Endothelial cell of umbilical vein (primary cell): ENCODE measurements around the gene PSMD5. TPM values are rescaled to one million over a fixed set of nuclear protein-coding genes. Genes with fewer than 3 reads are reported as not detected.

Experiments used
- BruUV-seq: library from RNA; stranded (reverse); fragments of 400-500 nt; replicated peaks from 2 replicates; lab custom pipeline; 2021; lab: Mats Ljungman, UMichigan
- CTCF ChIA-PET: fragments of 300-600, 350-600 bp; sonication (Branson Sonifier 250); formaldehyde crosslinking; loops from one replicate; lab custom pipeline; 2021; ENCODE audit warnings: antibody characterized with exemption, inconsistent platforms; lab: Charles Lee
- POLR2A ChIA-PET: fragments of 300-600, 350-600 bp; sonication (Branson Sonifier 250); formaldehyde crosslinking; loops from one replicate; lab custom pipeline; 2021; ENCODE audit warnings: antibody characterized with exemption, inconsistent platforms; lab: Charles Lee
- DNase-seq: peaks from one replicate; pipeline ENCODE4 v3.0.0-alpha.2; 2011; ENCODE audit warnings: low read depth, low spot score
- FAIRE-seq: peaks from 2 replicates; lab custom pipeline; 2011; peaks lifted over from hg19 to GRCh38; lab: Jason Lieb, UNC
- H2AFZ ChIP-seq: 2 replicates; pipeline ENCODE4 v1.6.0; 2012; ENCODE audit warnings: low read depth, low read length, control low read depth, inconsistent platforms
- H3K27ac ChIP-seq: 2 replicates; pipeline ENCODE4 v1.5.1; 2011; ENCODE audit warnings: low read depth, mild to moderate bottlenecking, control low read depth, low read length, moderate library complexity; ENCODE audit not compliant: insufficient read depth
- H3K27me3 ChIP-seq, 2 experiments: 2 replicates each; pipeline versions ENCODE4 v1.6.0 to v1.6.1; 2011; ENCODE audit warnings: low read length in 2 of 2, mixed read lengths in 1 of 2; ENCODE audit not compliant: control insufficient read depth in 2 of 2, insufficient read depth in 2 of 2
- H3K36me3 ChIP-seq, 2 experiments: 2 replicates in 1 of 2; 3 replicates in 1 of 2; pipeline ENCODE4 v1.5.1; 2011; ENCODE audit warnings: low read length in 2 of 2, mild to moderate bottlenecking in 1 of 2, moderate library complexity in 1 of 2; ENCODE audit not compliant: control insufficient read depth in 2 of 2, insufficient read depth in 2 of 2; ENCODE audit errors: extremely low read depth in 1 of 2
- H3K4me1 ChIP-seq: 3 replicates; pipeline ENCODE4 v1.5.1; 2011; ENCODE audit warnings: mild to moderate bottlenecking, low read length; ENCODE audit not compliant: control insufficient read depth, insufficient read depth; ENCODE audit errors: extremely low read depth
- H3K4me2 ChIP-seq: 2 replicates; pipeline ENCODE4 v1.6.1; 2011; ENCODE audit warnings: low read length, control low read depth, mixed read lengths; ENCODE audit not compliant: insufficient read depth
- H3K4me3 ChIP-seq, 3 experiments: fragments of 200-600 bp in 1 of 3; sonication (generic), shearing (Covaris generic) in 1 of 3; replicated peaks in 1 of 3; 2 replicates each; pipeline ENCODE4 v1.5.1; 2011 to 2016; ENCODE audit warnings: control low read depth in 3 of 3, low read length in 3 of 3, mild to moderate bottlenecking in 2 of 3, inconsistent platforms in 1 of 3, low read depth in 1 of 3, moderate library complexity in 1 of 3; ENCODE audit not compliant: insufficient read depth in 1 of 3
- H3K79me2 ChIP-seq: 2 replicates; pipeline ENCODE4 v1.6.0; 2012; ENCODE audit warnings: low read length, inconsistent platforms; ENCODE audit not compliant: control insufficient read depth, insufficient read depth
- H3K9ac ChIP-seq: replicated peaks from 2 replicates; pipeline ENCODE3; 2011; ENCODE audit warnings: low read length, control low read depth; ENCODE audit not compliant: insufficient read depth; ENCODE audit errors: extremely low read depth
- H3K9me1 ChIP-seq: replicated peaks from 3 replicates; pipeline ENCODE4 v1.6.0; 2011; ENCODE audit warnings: mild to moderate bottlenecking, low read length; ENCODE audit not compliant: control insufficient read depth, insufficient read depth; ENCODE audit errors: extremely low read depth
- H3K9me3 ChIP-seq: replicated peaks from 2 replicates; pipeline ENCODE4 v1.5.1; 2012; ENCODE audit warnings: low read length, inconsistent platforms; ENCODE audit not compliant: control insufficient read depth, insufficient read depth
- H4K20me1 ChIP-seq: replicated peaks from 2 replicates; pipeline ENCODE3; 2011; ENCODE audit warnings: mild to moderate bottlenecking, low read length; ENCODE audit not compliant: control insufficient read depth, insufficient read depth; ENCODE audit errors: extremely low read depth
- EZH2 ChIP-seq: IDR thresholded peaks from 2 replicates; pipeline ENCODE4 v1.6.1; 2012; ENCODE audit warnings: borderline replicate concordance, low read depth, mild to moderate bottlenecking, moderate library complexity, low read length, inconsistent platforms; ENCODE audit not compliant: severe bottlenecking
- MYC ChIP-seq: IDR thresholded peaks from one replicate; pipeline ENCODE4 v1.6.1; 2011; ENCODE audit warnings: mild to moderate bottlenecking, low read depth, low read length
- POLR2AphosphoS5 ChIP-seq: IDR thresholded peaks from 2 replicates; pipeline ENCODE4 v1.6.1; 2012; ENCODE audit warnings: low read depth, mild to moderate bottlenecking, control low read depth, low read length, moderate library complexity; ENCODE audit not compliant: insufficient read depth
- dilution Hi-C: fragments of 300-500 bp; cut with MboI; formaldehyde crosslinking; loops from one replicate; pipeline ENCODE4 v1.15.0; 2019; ENCODE audit warnings: low sequenced_read_pairs; ENCODE audit not compliant: extremely low pct_ligation_motif_present
- intact Hi-C: fragments of 100-400 bp; cut with micrococcal nuclease; formaldehyde crosslinking; loops from one replicate; pipeline ENCODE4 v1.10.0; 2022
- polyA plus RNA-seq, 4 experiments: library from polyadenylated mRNA; depleted of rRNA in 3 of 4; stranded (reverse) in 3 of 4; unstranded in 1 of 4; fragments of >200 nt; gene quantifications; 2 replicates each; pipeline versions ENCODE4 v1.2.1 to v1.2.3, GENCODE V29; 2011 to 2012; ENCODE audit warnings: missing spikeins in 1 of 4
- total RNA-seq: library from RNA; stranded (reverse); gene quantifications from 2 replicates; pipeline ENCODE4 v1.2.3, GENCODE V29; 2021
- TF ChIP-seq, protein P1 (sequence below), 2 donors: IDR thresholded peaks; 1 replicate in 1 of 2; 2 replicates in 1 of 2; pipeline ENCODE4 v1.5.1; 2011; ENCODE audit warnings: low read length in 2 of 2, mild to moderate bottlenecking in 2 of 2, moderate library complexity in 2 of 2, control low read depth in 1 of 2, inconsistent platforms in 1 of 2, low read depth in 1 of 2; ENCODE audit not compliant: insufficient read depth in 1 of 2; ENCODE audit errors: extremely low read depth in 1 of 2

The PSMD5 gene
- total and polyA plus RNA-seq, 2 donors (not counting 3 experiments of a cell fraction or from before 2014, with no cell fraction given), result 20.4 to 70.2 TPM

DNA sequence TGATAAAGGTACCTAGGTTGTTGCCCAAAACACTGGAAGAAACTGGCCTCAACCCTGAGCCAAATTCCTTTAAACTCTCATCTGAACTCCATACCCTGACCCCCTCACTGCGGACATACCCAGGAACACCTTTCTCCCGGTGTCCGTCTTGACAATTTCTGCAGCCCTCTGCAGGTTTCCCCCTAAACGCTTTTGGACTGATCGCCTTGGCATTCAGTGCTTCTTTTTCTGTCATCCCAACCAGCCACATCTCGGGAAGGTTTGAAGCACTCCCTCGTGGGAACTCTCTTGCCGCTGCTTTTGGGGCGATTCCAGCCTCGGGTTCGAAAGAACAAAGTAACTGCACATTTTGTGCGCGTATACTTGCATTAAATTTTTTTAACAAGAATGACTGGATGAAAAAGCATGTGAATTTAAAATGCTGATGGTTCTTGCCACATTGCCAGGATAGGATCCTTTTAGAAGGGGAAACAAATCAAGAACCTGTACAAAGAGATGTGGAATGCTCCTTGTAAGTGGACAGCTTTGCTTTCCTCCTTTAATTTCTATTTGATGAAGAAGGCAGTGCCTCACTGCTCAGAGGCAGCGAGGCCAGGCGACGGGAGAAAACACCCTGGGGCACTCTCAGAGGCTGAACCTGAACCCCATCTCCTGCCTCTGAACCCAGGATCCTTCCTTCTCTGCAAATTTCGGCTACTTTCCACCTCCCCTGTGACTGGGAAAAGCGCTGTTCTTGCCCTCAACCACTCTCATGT, 615 bp downstream of the PSMD5 start:
- H3K9ac ChIP-seq, result peak overlapping the region; percentile 94
- FAIRE-seq (no peak), DNase-seq (no peak)
- H3K36me3 ChIP-seq, result no peaks in the 10 kb centered on the region
- H3K9me3 ChIP-seq, result no peaks in the 10 kb centered on the region
- ChIA-PET POLR2A (no interaction called here), CTCF (no interaction called here)
- TF ChIP-seq POLR2AphosphoS5 (no peak), EZH2 (no peak), MYC (no peak)
- TF ChIP-seq, protein P1, sequence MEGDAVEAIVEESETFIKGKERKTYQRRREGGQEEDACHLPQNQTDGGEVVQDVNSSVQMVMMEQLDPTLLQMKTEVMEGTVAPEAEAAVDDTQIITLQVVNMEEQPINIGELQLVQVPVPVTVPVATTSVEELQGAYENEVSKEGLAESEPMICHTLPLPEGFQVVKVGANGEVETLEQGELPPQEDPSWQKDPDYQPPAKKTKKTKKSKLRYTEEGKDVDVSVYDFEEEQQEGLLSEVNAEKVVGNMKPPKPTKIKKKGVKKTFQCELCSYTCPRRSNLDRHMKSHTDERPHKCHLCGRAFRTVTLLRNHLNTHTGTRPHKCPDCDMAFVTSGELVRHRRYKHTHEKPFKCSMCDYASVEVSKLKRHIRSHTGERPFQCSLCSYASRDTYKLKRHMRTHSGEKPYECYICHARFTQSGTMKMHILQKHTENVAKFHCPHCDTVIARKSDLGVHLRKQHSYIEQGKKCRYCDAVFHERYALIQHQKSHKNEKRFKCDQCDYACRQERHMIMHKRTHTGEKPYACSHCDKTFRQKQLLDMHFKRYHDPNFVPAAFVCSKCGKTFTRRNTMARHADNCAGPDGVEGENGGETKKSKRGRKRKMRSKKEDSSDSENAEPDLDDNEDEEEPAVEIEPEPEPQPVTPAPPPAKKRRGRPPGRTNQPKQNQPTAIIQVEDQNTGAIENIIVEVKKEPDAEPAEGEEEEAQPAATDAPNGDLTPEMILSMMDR (IDR thresholded peaks at IDR 0.05; ENCODE audit: extremely low read depth in 1 of 2, insufficient read depth in 1 of 2, low read depth in 1 of 2, low read length in 2 of 2), result no peak
- BruUV-seq, result TSS peak; percentile 57
- H4K20me1 ChIP-seq, result no peaks in the 10 kb centered on the region
- H3K4me2 ChIP-seq, result peak overlapping the region; percentile 93
- H2AFZ ChIP-seq, result peak overlapping the region; percentile 66
- peaks cover 37% of the 10 kb centered on the region for H3K79me2 ChIP-seq
- dilution Hi-C loops (no loop called here), intact Hi-C loops (loop anchor here (1.0 to 5.0 kb wide), 4 partner anchors 35 to 220 kb away; partner anchors contain the start of gene PHF19)
- no peaks in the 10 kb centered on the region for H3K9me1 ChIP-seq
- peaks cover 17% of the 10 kb centered on the region for H3K4me1 ChIP-seq
- H3K27ac ChIP-seq, result peak overlapping the region; percentile 72
- no peaks in the 10 kb centered on the region for H3K27me3 ChIP-seq
- peak overlapping the region; percentile 53 to 80 (median 76) for H3K4me3 ChIP-seq
